ENCODE results near the gene HINT3. TPM values are rescaled to one million over a fixed set of nuclear protein-coding genes. Genes with fewer than 3 reads are reported as not detected.
A peak's percentile ranks its signal among the peaks of the same experiment; 100 is the strongest.
"Not testable (repeated sequence)": the region's sequence is repeated elsewhere in the genome, so short reads cannot be mapped to it uniquely, and the experiment has no call there.

The HINT3 gene
- total RNA-seq, 2 experiments from 2014 or later: 10.6 to 10.8 TPM

DNA sequence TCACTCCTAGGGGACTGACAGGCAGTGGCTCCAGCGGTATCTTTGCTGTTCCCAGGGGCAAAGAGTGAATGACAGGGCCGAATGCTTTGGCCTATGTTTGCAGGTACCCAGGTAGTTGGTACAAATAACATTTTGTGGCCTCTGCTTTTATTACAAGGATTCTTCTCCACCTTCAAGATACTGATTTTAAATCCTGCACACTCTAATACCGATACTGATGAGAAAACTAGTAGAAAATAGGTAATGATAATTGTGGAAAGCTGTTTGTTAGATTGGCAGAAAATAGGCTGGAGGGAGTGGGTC lies 772 bp downstream of the HINT3 start:
- DNase-seq (no peak), ATAC-seq (ENCODE audit: low read depth) (no peak)
- no peak overlapping the region for H3K27ac Mint-ChIP-seq

DNA sequence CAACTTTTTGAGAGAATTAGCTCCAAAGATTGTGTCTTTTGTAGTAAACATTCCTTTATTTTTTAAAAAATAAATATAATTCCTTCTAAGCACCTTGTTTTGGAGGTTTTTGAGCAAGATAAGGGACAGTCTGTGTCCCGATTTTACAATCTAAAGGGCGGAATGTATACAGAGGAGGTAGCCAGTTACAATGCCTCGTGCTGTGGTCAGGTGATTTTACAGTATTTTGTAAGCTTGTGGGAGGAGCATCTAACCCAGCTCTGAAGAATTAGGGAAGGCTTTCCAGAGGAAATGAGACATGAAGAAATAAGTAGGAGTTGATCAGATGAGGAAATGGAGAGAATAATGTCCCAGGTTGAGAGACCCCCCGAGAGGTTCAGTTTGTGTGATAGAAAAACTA lies 1.3 kb downstream of the HINT3 start:
- Mint-ChIP-seq H3K9me3 (no peaks in the 10 kb centered on the region), H3K27me3 (no peaks in the 10 kb centered on the region), H3K36me3 (no peaks in the 10 kb centered on the region), H3K4me3 (no peak overlapping the region), H3K4me1 (peaks cover 6% of the 10 kb centered on the region), H3K27ac (no peak overlapping the region)
- DNase-seq (no peak), ATAC-seq (ENCODE audit: low read depth) (no peak)
- POLR2A ChIA-PET: interaction anchor here (1.0 to 3.4 kb wide), 4 partner anchors 28 to 177 kb away, joined by 6 to 63 read pairs (median 25); partner anchors contain the start of genes NCOA7 and TRMT11

More for the DNA sequence above, 772 bp downstream of the HINT3 start:
- H3K36me3 Mint-ChIP-seq: no peaks in the 10 kb centered on the region
- peaks cover 2% of the 10 kb centered on the region for H3K27me3 Mint-ChIP-seq
- POLR2A ChIA-PET: interaction anchor here (0.6 to 3.4 kb wide), 5 partner anchors 29 to 656 kb away, joined by 3 to 63 read pairs (median 25); partner anchors contain the start of genes HDDC2, NCOA7 and TRMT11
- H3K4me1 Mint-ChIP-seq: peaks cover 6% of the 10 kb centered on the region
- no peaks in the 10 kb centered on the region for H3K9me3 Mint-ChIP-seq
- no peak overlapping the region for H3K4me3 Mint-ChIP-seq

DNA sequence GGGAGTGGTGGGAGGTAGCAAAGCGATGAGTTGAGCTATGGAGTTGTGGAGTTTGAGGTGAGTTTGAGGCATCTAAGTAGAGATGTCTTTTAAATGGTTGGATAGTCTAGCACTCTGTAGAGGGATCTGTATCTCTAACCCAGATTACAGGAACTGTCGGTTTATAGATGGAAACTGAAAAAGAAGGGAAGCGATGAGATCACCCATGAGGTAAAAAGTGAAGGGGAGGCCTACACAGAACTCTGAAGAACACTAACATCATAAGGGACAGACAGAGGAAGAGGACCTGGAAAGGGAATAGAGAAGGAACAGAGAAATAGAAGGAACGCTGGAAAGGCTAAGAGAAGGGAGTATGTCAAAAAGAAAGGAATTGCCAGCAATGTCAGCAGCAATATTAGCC lies 2.5 kb downstream of the HINT3 start:
- Mint-ChIP-seq H3K9me3 (no peaks in the 10 kb centered on the region), H3K27me3 (no peaks in the 10 kb centered on the region)
- no peak for ATAC-seq (ENCODE audit: low read depth)

DNA sequence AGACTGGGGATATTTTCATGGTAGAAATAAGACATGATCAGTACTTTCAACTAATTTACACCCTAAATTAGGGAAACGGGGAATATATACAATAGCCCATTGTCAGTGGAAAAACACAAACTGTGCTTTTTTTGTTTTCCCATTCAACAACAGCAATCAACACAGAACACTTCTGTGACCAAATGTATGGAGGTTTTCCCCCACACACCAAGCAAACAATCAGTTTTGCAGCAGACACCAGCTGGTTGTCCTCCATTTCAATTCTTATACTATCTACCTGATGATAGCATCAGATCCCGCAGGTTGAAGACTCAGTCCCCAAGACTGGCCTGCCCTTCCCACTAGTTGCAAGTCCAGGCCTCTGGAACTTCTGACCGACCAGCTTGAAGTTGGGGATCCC lies 4.5 kb downstream of the HINT3 start:
- ATAC-seq (ENCODE audit: low read depth) (no peak), DNase-seq (no peak)
- POLR2A ChIA-PET: no interaction called here
- Mint-ChIP-seq H3K27ac (no peak overlapping the region), H3K4me1 (peaks cover 4% of the 10 kb centered on the region), H3K27me3 (no peaks in the 10 kb centered on the region), H3K9me3 (no peaks in the 10 kb centered on the region), H3K36me3 (no peaks in the 10 kb centered on the region), H3K4me3 (no peak overlapping the region)

More for the DNA sequence above, 2.5 kb downstream of the HINT3 start:
- H3K27ac Mint-ChIP-seq: no peak overlapping the region
- no peak for DNase-seq
- POLR2A ChIA-PET: interaction anchor here (0.7 to 3.0 kb wide), 3 partner anchors 54 to 178 kb away, joined by 3 to 25 read pairs (median 5); partner anchors contain the start of gene NCOA7
- H3K4me1 Mint-ChIP-seq: peaks cover 6% of the 10 kb centered on the region
- no peak overlapping the region for H3K4me3 Mint-ChIP-seq
- H3K36me3 Mint-ChIP-seq: no peaks in the 10 kb centered on the region

DNA sequence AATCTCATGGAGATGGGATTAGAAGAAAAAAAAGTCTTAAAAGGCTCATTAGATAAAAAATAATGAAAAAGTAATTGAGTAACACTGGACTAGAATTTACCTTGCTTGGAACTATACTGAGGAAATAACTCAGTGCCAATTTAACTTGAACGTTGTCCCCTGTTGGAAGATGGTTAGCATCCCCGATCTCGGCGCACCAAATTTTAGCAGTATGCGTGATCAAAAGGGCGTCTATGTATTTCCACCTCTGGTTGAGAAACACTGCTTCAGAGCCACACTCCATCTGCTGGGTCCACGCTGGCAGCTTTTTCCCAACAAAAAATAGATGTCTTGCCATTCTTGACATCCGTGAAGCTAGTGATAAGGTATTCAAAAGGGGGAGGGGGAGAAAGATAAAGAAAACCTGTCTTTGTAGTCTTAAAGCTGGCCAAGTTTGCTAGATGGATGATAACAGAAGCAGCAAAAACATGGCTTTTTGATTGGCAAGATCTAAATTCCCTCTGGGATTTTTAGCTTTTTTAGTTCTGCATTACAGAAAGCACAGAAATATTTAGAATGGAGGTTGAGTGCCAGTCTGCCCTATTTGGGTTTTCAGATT lies 6.4 kb downstream of the HINT3 start:
- Mint-ChIP-seq H3K4me3 (no peak overlapping the region), H3K27me3 (no peaks in the 10 kb centered on the region), H3K36me3 (peaks cover 6% of the 10 kb centered on the region), H3K27ac (no peak overlapping the region), H3K4me1 (peaks cover 3% of the 10 kb centered on the region), H3K9me3 (no peaks in the 10 kb centered on the region)
- no peak for DNase-seq
- POLR2A ChIA-PET: no interaction called here
- no peak for ATAC-seq (ENCODE audit: low read depth)

DNA sequence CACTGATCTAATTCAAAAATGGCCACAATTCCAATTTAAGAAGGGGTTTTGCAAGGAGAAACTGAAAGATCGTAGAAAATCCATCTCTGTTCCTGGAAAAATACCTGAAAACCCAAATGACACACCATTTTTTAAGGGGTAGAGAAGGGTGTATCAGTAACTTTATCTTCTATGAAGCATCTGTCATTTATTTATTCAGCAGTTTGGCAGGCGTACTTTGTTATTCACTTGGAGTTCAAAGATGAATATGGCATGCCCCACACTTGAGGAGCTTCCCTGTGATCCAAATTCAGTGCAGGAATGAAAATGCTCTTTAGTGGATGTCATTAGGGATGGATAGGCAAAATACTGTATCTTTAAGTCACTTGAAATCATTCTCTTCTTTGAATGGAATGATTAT lies 7.2 kb downstream of the HINT3 start:
- H3K36me3 Mint-ChIP-seq: peaks cover 10% of the 10 kb centered on the region
- H3K27me3 Mint-ChIP-seq: no peaks in the 10 kb centered on the region
- H3K27ac Mint-ChIP-seq: no peak overlapping the region
- no peak for DNase-seq
- POLR2A ChIA-PET: no interaction called here
- H3K9me3 Mint-ChIP-seq: no peaks in the 10 kb centered on the region
- peaks cover 3% of the 10 kb centered on the region for H3K4me1 Mint-ChIP-seq
- H3K4me3 Mint-ChIP-seq: no peak overlapping the region
- ATAC-seq (ENCODE audit: low read depth): no peak

DNA sequence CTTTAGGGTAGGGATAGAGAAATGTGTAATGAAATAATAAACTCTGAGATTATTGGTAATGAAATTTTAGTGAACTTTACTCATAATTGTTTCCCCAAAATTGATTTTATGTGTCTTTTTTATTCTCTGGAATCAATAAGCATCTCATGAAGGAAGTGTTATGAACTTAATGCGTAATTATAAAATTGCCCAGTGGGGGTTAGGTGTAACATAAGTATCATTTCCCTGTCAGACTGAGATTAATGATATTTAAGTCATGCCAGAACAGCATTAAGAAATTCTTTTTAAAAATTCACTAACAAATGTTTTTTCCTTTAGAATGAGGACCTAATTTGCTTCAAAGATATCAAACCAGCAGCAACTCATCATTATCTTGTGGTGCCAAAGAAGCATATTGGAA lies 10.0 kb downstream of the HINT3 start:
- Mint-ChIP-seq H3K27me3 (no peaks in the 10 kb centered on the region), H3K9me3 (no peaks in the 10 kb centered on the region), H3K27ac (no peak overlapping the region), H3K4me3 (no peak overlapping the region), H3K36me3 (peaks cover 14% of the 10 kb centered on the region), H3K4me1 (peaks cover 3% of the 10 kb centered on the region)
- POLR2A ChIA-PET: no interaction called here
- ATAC-seq (ENCODE audit: low read depth): no peak
- no peak for DNase-seq

DNA sequence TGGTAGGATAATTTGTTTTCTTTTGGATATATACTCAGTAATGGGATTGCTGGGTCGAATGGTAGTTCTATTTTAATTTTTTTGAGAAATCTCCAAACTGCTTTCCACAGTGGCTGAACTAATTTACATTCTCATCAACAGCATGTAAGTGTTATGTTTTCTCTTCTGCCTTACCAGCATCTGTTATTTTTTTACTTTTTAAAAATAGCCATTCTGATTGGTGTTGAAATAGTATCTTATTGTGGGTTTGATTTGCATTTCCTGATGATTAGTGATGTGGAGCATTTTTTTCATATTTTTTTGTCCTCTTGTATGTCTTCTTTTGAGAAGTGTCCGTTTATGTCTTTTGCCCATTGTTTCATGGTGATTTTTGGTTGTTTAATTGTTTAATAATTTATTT lies 11.9 kb downstream of the HINT3 start:
- Mint-ChIP-seq H3K36me3 (peaks cover 17% of the 10 kb centered on the region), H3K4me1 (peaks cover 3% of the 10 kb centered on the region), H3K4me3 (no peak overlapping the region), H3K27me3 (no peaks in the 10 kb centered on the region), H3K27ac (no peak overlapping the region), H3K9me3 (no peaks in the 10 kb centered on the region)
- POLR2A ChIA-PET: interaction anchor here (0.6 kb wide), 1 partner anchor 97 kb away, joined by 4 read pairs; no protein-coding TSS in a partner anchor
- ATAC-seq (ENCODE audit: low read depth) (no peak), DNase-seq (no peak)

DNA sequence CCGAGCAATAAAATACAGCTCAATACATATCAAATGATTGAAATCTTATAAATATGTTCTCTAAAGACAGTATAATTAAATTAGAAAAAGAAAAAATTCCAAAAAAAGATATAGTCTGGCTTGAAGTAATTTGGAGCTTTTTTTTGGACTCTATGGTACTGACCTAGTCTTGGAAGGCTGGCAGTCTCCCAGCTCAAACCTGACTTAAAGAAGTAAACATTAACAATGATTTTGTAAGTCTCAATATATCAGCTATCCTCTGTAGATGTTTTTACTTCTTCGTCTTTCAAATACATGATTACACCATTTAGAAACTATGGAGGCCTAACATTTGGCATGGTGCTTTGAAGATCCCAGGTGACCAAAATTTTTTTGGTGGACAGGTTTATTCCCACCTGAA lies 14.2 kb downstream of the HINT3 start:
- H3K4me1 Mint-ChIP-seq: peaks cover 6% of the 10 kb centered on the region
- H3K4me3 Mint-ChIP-seq: no peak overlapping the region
- H3K27me3 Mint-ChIP-seq: no peaks in the 10 kb centered on the region
- DNase-seq: no peak
- no peak for ATAC-seq (ENCODE audit: low read depth)
- POLR2A ChIA-PET: interaction anchor here (0.5 kb wide), 1 partner anchor 66 kb away, joined by 4 read pairs; no protein-coding TSS in a partner anchor
- H3K27ac Mint-ChIP-seq: no peak overlapping the region
- H3K9me3 Mint-ChIP-seq: no peaks in the 10 kb centered on the region
- H3K36me3 Mint-ChIP-seq: peaks cover 20% of the 10 kb centered on the region

DNA sequence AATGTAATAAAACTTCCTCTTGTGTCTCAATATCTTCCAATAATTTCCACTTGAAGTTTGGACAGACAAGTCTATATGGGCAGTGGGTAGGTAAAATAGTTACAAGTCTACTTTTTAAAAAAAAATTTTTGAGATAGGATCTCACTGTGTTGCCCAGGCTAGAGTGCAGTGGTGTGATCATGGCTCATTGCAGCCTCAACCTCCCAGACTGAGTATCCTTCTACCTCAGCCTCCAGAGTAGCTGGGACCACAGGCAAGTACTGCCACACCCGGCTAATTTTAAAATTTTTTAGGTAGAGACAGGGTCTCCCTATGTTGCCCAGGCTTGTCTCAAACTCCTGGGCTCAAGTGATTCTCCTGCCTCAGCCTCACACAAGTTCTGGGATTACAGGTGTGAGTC lies 15.9 kb downstream of the HINT3 start:
- POLR2A ChIA-PET; H3K4me3 Mint-ChIP-seq; DNase-seq; H3K9me3 Mint-ChIP-seq; H3K4me1 Mint-ChIP-seq; ATAC-seq (ENCODE audit: low read depth); H3K27me3 Mint-ChIP-seq; H3K27ac Mint-ChIP-seq: not testable (repeated sequence)
- peaks cover 17% of the 10 kb centered on the region for H3K36me3 Mint-ChIP-seq

DNA sequence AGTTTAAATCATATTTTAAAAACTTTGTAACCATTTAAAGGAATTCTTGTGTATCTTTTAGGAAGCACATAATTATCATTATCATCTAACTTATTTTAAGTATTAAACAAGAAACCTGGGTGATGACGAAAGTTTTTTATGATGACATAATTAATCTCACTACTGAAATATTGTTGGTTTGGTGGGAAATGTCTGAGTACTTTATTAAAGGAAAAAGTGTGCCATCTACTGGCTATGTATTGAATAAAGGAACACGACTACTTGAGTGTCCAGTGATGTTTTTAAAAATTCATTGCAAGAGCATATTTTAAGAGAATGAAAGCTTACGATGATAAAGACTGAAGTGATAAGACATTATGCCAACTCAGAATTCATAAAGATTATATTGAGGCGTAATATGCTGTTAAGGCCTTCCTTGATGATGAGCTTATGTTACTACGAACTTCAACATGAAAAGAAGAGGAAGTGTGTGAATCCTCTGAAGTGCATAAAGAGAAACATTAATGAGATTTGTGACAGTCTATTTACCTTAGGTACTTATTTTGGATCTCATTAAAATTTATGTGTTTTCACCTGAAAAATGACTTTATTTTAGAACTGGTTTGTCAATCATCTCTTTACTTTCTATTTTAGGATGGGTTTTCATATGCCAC lies 17.8 kb downstream of the HINT3 start:
- DNase-seq: no peak
- Mint-ChIP-seq H3K4me1 (peaks cover 6% of the 10 kb centered on the region), H3K4me3 (peak overlapping the region; percentile 45), H3K9me3 (no peaks in the 10 kb centered on the region), H3K27ac (peak overlapping the region; percentile 48), H3K36me3 (peaks cover 9% of the 10 kb centered on the region), H3K27me3 (no peaks in the 10 kb centered on the region)
- peak; percentile 65 for ATAC-seq (ENCODE audit: low read depth)
- POLR2A ChIA-PET: interaction anchor here (1.8 kb wide), 1 partner anchor 184 kb away, joined by 9 read pairs; the partner anchor contains the start of gene NCOA7

DNA sequence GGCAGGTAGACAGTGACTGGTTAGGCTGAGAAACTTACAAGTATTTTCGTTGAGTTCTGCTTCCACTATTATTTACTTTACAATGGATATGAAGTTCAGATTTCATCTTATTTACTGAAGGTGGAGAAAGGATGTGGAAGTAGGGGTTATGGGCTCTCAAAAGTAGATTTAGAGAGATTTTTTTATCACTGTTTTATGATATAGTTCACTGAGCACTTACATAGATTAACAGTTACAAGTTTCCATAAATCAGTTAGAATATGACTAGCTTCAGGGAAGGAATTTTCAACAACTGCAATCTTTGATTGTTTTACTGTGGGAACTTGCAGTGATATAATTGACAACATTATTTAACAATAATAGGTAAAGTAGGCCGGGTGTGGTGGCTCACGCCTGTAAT lies 22.5 kb downstream of the HINT3 start:
- Mint-ChIP-seq H3K27me3 (no peaks in the 10 kb centered on the region), H3K4me1 (peaks cover 6% of the 10 kb centered on the region), H3K36me3 (peaks cover 3% of the 10 kb centered on the region), H3K27ac (no peak overlapping the region), H3K4me3 (no peak overlapping the region), H3K9me3 (no peaks in the 10 kb centered on the region)
- DNase-seq (no peak), ATAC-seq (ENCODE audit: low read depth) (no peak)
- POLR2A ChIA-PET: no interaction called here

DNA sequence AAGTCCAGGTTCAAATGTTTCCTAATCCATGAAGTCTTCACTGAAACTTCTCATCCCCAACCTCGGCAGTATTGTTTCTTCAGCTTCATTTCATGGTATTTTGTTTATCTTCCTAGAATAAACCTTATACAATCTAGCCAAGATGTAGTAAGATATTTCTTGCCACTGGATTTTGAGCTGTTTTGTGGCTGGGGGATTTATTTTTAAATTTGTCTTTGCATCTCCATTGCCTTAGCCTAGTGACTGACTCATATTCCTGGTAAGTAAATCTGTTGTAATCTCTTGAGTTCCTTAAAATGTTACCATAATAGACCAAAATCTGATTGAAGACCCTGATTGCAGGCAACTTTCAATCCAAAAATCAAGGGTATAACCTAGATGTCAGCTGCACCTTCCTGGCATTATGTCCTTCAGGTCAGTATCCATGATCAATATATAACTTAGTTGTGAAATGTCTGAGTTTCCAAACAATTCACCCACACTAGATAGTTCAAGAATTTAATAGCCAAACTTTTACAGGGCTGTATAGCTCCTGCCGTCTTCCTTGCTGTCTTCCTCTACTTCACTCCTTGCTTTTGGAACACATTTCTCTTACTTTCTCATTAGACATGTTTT lies 25.1 kb downstream of the HINT3 start:
- Mint-ChIP-seq H3K4me1 (peaks cover 3% of the 10 kb centered on the region), H3K4me3 (no peak overlapping the region), H3K9me3 (no peaks in the 10 kb centered on the region), H3K27me3 (no peaks in the 10 kb centered on the region), H3K36me3 (no peaks in the 10 kb centered on the region), H3K27ac (no peak overlapping the region)
- DNase-seq: no peak
- POLR2A ChIA-PET: interaction anchor here (0.8 kb wide), 1 partner anchor 191 kb away, joined by 3 read pairs; no protein-coding TSS in a partner anchor
- no peak for ATAC-seq (ENCODE audit: low read depth)
